ENCODE measurements around the gene RASL11A.
"Not testable (repeated sequence)": the region's sequence is repeated elsewhere in the genome, so short reads cannot be mapped to it uniquely, and the experiment has no call there.

RASL11A gene

GRCh38 chr13:27269114-27269665 lies 1.4 kb upstream of the RASL11A start:
- DNase-seq = no peak

GRCh38 chr13:27271570-27272096 lies 1.0 kb downstream of the RASL11A start:
- DNase-seq = no peak

DNA sequence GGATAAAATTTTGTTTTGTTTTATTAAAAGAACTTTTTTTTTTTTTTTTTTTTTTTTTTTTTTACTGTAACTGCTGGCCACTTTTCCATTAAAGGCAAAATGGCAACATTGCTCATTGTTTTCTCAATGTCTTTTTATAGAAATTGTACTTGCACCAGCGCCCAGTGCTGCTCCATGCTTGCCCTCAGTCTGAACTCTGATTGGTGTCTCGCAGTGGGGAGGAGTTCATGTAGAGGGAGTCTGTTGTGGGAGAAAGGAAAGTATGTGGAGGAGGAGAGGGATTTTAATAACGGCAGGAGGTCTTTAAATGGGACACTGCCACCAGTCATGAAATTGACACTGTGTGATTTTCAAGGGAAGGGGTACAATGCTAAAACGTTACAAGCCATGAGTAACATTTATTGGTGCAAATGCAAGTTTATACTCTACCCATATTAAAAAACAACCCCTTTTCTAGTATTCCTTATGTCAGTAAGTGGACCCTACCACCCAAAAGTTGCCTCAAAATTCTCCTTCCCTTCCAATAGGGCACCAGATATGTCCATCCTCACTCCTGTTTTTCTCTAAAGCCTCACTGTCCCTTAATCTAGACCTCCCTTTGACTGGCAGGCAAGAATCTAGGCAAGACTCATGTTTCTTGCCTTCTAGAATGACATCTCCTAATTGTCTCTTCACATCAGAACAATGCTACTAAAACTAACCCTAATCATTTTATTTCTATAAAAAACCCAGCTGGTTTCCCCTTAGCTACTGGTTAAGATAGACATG lies 3.2 kb downstream of the RASL11A start:
- DNase-seq = no peak

DNA sequence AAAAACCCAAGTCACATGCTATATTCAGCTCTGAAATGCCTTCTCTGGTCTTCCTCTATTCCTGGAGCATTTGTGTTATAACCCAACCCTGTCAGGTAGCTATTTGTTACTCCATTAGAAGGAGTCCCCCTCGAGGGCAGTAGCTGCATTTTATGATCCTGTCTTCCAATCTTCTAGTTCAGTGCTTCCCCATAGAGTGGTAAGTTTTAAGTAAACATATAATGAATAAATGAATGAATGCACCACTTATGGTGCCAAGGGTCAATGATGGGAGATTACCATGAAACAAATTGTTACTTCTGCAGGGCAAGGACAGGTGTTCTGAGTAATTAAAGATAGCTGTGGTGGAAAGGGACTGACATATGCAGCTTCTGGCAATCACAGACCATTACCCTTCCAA lies 4.0 kb downstream of the RASL11A start:
- DNase-seq = no peak

DNA sequence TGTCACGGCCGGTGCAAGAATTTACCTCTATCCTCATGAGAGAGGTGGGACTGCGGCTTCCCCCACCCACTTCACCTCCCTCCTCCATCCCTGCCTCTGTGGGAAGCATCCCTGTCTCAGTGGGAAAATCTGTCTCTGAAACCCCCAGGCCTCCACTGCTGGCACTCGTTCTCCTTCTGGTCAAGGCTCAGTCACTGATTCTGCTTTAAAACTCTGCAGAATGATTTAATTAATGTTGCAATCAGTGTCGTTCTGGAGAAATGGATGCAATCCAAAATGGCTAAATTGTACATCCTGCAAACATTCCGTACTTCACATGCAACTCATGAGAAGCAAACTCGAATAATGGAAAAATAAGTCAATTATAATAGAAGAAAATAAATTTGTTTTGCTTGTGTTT lies 5.6 kb downstream of the RASL11A start:
- no peak for DNase-seq

DNA sequence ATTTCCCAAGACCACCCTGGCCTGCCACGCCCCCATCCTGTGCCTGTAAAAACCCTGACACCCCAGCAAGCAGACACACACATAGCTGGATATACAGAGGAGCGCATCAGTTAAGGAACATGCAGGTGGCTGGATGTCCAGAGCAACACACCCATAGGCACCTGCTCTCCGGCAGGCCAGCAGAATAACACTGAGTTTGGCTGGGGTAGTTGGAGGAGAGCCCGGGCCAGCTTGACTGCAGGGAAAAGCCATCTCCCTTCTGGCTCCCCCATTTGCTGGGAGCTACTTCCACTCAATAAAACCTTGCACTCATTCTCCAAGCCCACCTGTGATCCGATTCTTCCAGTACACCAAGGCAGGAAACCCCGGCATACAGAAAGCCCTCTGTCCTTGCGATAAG lies 8.9 kb downstream of the RASL11A start:
- DNase-seq = no peak

DNA sequence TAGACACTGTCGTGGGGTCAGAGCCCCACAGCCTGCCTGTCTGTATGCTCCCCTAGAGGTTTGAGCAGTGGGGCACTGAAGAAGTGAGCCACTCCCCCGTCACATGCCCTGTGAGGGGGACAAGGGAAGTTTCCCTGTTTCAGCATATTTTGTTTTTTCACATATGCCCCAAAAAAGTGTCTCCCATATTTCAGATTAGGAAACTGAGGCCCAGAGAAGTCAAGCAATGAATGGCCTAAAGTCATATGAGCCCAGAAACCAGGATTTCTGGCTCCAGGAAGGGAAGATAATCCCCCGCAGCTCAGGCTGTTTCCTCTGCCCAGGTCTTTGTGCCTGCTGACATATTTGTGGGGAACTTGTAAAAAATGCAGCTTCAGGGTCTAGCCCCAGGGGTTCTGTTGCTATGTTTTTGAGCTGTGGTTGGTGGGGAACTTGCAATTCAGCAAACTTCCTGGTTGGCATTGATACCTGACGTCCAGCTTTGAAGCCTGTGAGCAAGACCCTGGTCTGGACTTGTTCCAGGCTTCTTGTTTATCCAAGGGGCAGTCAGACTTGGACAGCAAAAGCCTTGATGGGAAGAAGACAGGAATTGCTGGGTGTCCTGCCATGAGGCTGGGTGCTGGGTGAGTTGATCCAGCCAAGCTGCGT lies 9.5 kb downstream of the RASL11A start:
- no peak for DNase-seq

DNA sequence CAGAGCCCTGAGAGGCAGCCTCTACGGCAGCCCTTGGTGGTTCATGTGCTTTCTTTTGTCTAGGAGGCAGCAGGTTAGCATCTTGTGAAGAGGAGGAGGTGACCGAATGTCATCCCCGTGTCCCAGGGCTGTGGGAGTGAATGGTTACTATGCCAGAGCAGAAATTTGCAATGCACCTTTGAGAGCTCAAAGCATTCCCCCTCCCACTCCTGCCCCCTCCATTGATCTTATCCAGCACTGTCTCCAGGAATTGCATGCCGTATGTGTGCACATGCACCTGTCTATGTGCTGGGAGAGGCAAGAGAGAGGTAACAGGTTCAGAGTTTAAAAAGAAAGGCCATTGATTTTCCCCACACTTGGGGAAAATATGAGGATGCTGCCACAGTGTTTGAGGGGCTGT lies 10.2 kb downstream of the RASL11A start:
- no peak for DNase-seq

GRCh38 chr13:27281420-27281819 lies 10.8 kb downstream of the RASL11A start:
- no peak for DNase-seq

DNA sequence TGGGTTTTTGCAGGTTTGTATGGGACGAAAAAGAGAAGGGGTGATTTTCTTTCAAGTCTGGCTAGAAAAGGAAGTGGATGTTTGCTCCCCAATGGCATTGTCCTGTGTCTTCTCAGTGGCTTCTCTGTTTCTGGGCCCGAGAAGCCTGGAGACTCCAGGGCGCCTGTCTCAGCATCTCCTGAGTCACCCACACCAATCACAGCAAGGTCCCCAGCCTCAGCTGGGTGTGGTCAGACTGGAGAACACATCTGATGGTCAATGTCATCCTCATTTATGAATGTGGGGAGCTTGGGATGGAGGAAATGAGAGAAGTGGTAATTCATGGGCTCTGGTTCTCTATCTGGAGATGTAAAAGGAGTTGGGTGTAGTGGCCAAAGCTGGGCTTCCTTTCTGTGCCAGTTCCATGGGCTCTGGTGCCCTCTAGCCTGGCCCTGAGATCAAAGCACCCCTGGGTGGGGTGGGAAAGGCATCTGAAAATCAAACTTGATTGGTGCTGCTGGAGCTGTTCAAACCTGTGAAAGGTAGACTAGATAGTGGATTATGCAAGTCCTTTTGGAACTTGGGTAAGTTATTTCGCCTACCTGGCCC lies 13.4 kb downstream of the RASL11A start:
- no peak for DNase-seq

DNA sequence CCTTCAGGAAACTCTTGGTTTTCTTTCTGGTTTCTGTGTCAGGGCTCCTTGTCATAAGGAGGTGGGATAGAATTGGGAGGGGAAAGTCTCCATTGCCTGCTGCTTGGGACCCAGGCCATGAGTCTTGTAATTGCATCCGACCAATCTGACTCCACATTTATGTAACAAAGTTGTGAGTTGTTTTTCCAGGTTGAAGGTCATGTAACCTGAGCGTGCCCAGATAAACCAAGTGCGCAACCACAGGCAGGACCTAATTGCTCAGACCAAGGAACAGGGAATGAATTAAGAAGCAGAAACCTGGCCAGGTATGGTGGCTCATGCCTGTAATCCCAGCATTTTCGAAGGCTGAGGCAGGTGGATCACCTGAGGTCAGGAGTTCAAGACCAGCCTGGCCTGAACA lies 17.8 kb downstream of the RASL11A start:
- DNase-seq = no peak

DNA sequence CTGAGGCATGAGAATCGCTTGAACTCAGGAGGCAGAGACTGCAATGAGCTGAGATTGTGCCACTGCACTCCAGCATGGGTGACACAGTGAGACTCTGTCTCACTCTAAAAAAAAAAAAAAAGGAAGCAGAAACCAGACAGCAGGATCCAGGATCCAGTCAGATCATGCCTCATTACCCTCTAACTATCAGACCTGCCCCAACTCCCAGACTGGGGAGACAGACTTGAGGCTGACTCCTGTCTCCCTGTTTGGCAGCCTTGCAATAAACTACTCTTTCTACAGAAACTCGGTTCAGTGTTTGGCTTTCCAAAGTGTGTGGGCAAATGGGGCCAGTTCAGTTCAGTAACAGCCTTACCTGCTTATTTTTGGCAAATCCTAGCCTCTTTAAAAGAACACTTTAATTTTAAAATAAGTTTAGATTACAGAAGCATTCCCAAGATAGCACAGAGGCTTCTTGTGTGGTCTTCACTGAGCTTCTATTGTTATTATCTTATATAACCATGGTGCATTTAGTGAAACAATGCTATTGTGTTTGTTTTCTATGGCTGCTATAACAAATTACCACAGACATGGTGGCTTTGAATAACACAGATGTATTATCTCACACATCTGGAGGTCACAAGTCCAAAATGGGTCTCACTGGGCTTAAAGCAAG lies 18.5 kb downstream of the RASL11A start:
- no peak for DNase-seq

GRCh38 chr13:27290715-27291114 lies 20.1 kb downstream of the RASL11A start:
- DNase-seq = no peak

- DNase-seq = not testable (repeated sequence)
Observed at GRCh38 chr13:27291967-27292366, 21.3 kb downstream of the RASL11A start.

DNA sequence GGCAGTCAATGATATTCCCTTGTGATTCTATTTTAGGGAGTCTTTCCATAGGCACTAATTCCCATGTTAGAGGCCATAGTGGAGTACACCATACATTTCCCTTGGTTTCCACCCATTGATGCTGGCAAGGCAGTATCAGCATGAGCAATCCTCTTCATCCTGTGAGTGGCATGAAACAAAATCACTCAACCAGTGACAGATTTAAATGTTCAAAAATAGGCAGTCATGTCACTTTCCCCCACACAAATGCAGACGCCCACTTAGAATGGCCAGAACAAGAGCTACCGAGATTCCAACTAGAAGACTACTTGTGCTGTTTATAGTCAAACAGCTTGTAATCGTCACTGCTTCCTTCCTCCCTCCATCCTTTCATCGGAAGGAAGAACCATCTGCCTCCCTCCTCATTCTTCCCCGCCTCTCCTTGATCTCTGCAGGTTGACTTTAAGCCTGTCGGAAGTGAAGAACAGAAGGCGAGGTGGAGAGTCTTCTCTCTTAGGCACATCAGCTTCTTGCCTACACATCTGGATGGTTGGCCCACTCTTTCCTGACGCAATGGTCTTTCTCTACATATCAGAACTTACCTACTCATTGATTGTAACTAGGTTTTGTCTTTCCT lies 22.6 kb downstream of the RASL11A start:
- DNase-seq = no peak

DNA sequence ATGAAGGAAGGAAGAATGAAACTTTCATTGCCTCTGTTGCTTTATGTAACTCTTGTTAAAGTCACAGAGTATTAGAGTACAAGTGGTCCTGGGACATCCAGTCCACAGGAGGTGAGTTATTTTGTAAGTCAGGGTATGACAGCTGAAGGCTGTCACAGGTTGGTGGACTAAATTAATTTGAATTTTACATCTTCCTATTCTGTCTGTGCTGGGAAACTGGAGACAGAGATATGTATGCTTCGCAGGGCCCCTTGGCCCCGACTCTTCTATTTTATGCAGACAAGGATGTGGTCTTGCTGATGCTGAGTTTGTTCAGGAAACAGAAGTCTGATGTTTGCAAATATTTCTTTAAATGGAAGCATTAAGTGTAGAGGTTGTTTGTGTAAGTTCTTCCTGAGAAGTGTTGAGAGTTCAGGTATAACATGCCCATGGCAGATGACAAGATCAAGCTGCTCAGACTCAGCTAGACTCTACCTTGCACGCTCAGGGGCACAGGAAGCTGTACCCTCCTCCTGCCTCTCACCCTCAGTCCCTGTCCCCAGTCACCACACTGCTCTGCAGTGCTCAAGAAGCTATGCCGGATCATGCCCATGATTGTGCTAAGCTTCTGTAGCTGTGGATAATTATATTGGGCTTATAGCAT lies 23.4 kb downstream of the RASL11A start:
- DNase-seq = no peak

GRCh38 chr13:27295096-27295495 lies 24.5 kb downstream of the RASL11A start:
- DNase-seq = no peak

DNA sequence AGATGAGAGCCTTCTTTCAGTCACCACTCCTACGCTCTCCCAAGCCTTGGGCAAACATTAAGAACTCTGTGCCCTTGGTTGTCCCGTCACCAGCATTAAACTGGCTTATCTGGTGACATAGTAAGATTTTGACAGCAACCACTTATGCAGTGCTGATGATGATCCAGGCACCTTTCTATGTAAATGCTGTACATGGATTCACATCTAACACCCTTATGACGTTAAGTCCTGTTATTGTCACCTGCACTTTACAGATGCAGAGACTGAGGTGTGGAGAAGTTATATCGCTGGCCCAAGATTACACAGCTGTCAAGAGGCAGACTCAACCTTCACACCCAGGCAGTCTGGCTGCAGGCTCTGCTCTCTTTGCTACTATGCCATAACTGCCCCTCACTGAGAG lies 25.0 kb downstream of the RASL11A start:
- DNase-seq = no peak

DNA sequence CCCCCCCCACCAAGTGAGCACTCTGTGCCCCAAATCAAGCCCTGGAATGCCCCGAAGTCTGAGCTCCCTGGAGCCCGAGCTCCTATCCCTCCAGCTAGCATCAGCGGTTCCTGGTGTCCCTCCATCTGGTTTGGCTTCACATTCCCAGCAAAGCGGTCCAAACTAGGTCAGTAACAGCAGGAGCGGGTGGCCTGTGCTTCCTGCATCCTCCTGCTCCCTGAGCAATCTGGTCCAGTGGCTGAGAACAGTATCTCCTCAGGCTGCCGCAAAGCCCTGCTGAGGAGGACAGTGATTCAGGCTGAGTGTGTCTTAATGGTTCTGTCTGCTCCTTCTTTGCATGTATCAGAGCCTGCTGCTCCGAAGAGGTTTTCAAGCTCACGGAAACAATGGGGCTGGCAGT lies 25.9 kb downstream of the RASL11A start:
- no peak for DNase-seq

DNA sequence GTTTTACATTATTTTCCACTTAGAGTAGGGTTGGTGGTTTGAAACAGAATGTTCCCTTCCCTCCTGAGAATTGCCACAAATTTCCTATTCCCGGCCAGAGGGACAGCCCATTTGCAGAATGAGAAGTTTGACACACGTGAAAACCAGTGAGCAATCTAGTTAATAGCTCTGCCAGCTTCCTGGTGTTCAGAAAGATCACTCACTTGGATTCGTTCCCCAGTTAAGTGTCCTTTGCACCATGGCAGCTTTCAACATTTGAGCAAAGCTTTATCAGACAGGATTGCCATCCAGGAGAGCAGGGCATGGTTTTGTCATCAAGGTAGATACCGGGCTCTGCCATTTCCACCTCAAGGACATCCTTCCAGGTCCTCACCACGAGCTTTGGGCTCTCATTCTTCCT lies 28.2 kb downstream of the RASL11A start:
- DNase-seq = no peak

- DNase-seq = not testable (repeated sequence)
Observed at GRCh38 chr13:27300406-27300805, 29.8 kb downstream of the RASL11A start.

DNA sequence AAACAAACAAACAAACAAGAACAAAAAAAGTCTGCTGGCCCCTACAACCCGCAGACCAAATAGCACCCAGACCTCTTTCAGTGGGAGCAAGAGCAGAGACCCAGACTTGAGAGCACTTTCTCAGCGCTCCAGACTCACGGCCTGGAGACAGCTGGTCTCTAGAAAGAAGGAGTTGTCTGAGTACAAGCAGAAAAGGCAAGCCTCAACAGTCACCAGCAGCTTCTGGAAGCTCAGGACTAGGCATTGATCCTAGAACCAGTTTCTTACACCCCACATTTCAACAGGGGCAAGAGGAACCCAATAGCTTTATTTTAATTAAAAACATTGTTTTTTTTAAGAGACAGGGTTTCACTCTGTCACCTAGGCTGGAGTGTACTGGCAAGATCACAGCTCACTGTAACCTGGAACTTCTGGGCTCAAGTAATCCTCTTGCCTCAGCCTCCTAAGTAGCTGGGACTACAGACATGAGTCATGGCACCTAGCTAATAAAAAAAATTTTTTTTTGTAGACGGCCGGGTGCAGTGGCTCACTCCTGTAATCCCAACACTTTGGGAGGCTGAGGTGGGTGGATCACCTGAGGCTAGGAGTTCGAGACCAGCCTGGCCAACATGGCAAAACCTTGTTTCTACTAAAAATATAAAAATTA lies 30.4 kb downstream of the RASL11A start:
- DNase-seq = no peak

All from amniotic stem cell (primary cell).